Left ventricle myocardium inferior (tissue), 1 donor: Measurements from ENCODE around the gene CFC1. TPM values are rescaled to one million over a fixed set of nuclear protein-coding genes. Genes with fewer than 3 reads are reported as not detected.
"Not testable (repeated sequence)": the region's sequence is repeated elsewhere in the genome, so short reads cannot be mapped to it uniquely, and the experiment has no call there.

Experiments used
- DNase-seq: peaks from one replicate; pipeline ENCODE4 v3.0.0-alpha.2; 2020
- H3K27ac ChIP-seq: fragments of 200-600 bp; replicated peaks from 2 replicates; pipeline ENCODE4 v1.8.0; 2021
- H3K27me3 ChIP-seq: fragments of 200-600 bp; 2 replicates; pipeline ENCODE4 v1.8.0; 2021; ENCODE audit warnings: low read depth
- H3K36me3 ChIP-seq: fragments of 200-600 bp; 2 replicates; pipeline ENCODE4 v1.8.0; 2021
- H3K4me1 ChIP-seq: fragments of 200-600 bp; 2 replicates; pipeline ENCODE4 v1.8.0; 2021
- H3K4me3 ChIP-seq: fragments of 200-600 bp; 2 replicates; pipeline ENCODE4 v1.8.0; 2021; ENCODE audit warnings: mild to moderate bottlenecking, moderate library complexity
- H3K9me3 ChIP-seq: fragments of 200-600 bp; replicated peaks from 2 replicates; pipeline ENCODE4 v1.8.0; 2021
- intact Hi-C: fragments of 100-400 bp; cut with micrococcal nuclease; formaldehyde crosslinking; loops from one replicate; pipeline ENCODE4 v1.11.0; 2022
- long read RNA-seq: library from polyadenylated mRNA; unstranded; transcript quantifications from one replicate; pipeline ENCODE4 v2.0.0, GENCODE V29; 2021
- total RNA-seq: library from RNA; stranded (reverse); fragmentation: NEBNext Ultra II Directional; extraction: Animal tissue kit (Norgen Biotek cat#: 25700); gene quantifications from one replicate; pipeline ENCODE4 v1.2.1, GENCODE V29; 2021
- donor health status: DM: no; HTN: yes; CAD: no; lungs with severe emphysema.

CFC1 gene
- not detected for total RNA-seq
- long read RNA-seq, result 0 reads

- H3K27ac ChIP-seq, H3K36me3 ChIP-seq, H3K27me3 ChIP-seq, intact Hi-C loops, H3K9me3 ChIP-seq, H3K4me1 ChIP-seq, H3K4me3 ChIP-seq, DNase-seq: not testable (repeated sequence)
Observed at GRCh38 chr2:130599393-130599792, at the start of gene CFC1. TSS of gene CFC1 (minus strand) at chr2:130599575. CDS start at chr2:130599287, 288 bp downstream.

GRCh38 chr2:130641688-130642087 lies 42.3 kb upstream of the CFC1 start:
- H3K4me3 ChIP-seq, DNase-seq, H3K27ac ChIP-seq, H3K4me1 ChIP-seq, H3K27me3 ChIP-seq, H3K36me3 ChIP-seq, intact Hi-C loops, H3K9me3 ChIP-seq: not testable (repeated sequence)

- intact Hi-C loops, H3K27ac ChIP-seq, H3K9me3 ChIP-seq, H3K27me3 ChIP-seq, H3K4me3 ChIP-seq, DNase-seq, H3K4me1 ChIP-seq, H3K36me3 ChIP-seq: not testable (repeated sequence)
Observed at GRCh38 chr2:130638973-130639372, 39.6 kb upstream of the CFC1 start.

- H3K4me3 ChIP-seq, H3K36me3 ChIP-seq, H3K27me3 ChIP-seq, intact Hi-C loops, H3K4me1 ChIP-seq, DNase-seq, H3K27ac ChIP-seq, H3K9me3 ChIP-seq: not testable (repeated sequence)
Observed at GRCh38 chr2:130628784-130629475, 29.6 kb upstream of the CFC1 start.

- H3K36me3 ChIP-seq, H3K27me3 ChIP-seq, H3K9me3 ChIP-seq, H3K4me3 ChIP-seq, H3K27ac ChIP-seq, intact Hi-C loops, DNase-seq, H3K4me1 ChIP-seq: not testable (repeated sequence)
Observed at GRCh38 chr2:130611140-130611539, 11.8 kb upstream of the CFC1 start, which contains the start of gene POTEJ. TSS of gene POTEJ (plus strand) at chr2:130611440. CDS start at chr2:130611533, 93 bp downstream.

GRCh38 chr2:130610486-130610885 lies 11.1 kb upstream of the CFC1 start:
- H3K27ac ChIP-seq, intact Hi-C loops, H3K36me3 ChIP-seq, H3K27me3 ChIP-seq, DNase-seq, H3K4me3 ChIP-seq, H3K9me3 ChIP-seq, H3K4me1 ChIP-seq: not testable (repeated sequence)

GRCh38 chr2:130609002-130609920 lies 9.9 kb upstream of the CFC1 start:
- H3K4me1 ChIP-seq, intact Hi-C loops, H3K36me3 ChIP-seq, H3K4me3 ChIP-seq, H3K27ac ChIP-seq, H3K27me3 ChIP-seq, H3K9me3 ChIP-seq, DNase-seq: not testable (repeated sequence)

GRCh38 chr2:130608276-130609001 lies 9.1 kb upstream of the CFC1 start:
- H3K4me3 ChIP-seq, DNase-seq, H3K4me1 ChIP-seq, H3K36me3 ChIP-seq, intact Hi-C loops, H3K27ac ChIP-seq, H3K27me3 ChIP-seq, H3K9me3 ChIP-seq: not testable (repeated sequence)

GRCh38 chr2:130601648-130602302 lies 2.4 kb upstream of the CFC1 start:
- H3K36me3 ChIP-seq, H3K9me3 ChIP-seq, H3K4me3 ChIP-seq, DNase-seq, H3K27me3 ChIP-seq, H3K27ac ChIP-seq, intact Hi-C loops, H3K4me1 ChIP-seq: not testable (repeated sequence)

- DNase-seq, intact Hi-C loops: not testable (repeated sequence)
Observed at GRCh38 chr2:130599926-130600325, 551 bp upstream of the CFC1 start.

GRCh38 chr2:130598463-130598862 lies 912 bp downstream of the CFC1 start:
- DNase-seq, intact Hi-C loops: not testable (repeated sequence)

More at GRCh38 chr2:130599926-130600325, 551 bp upstream of the CFC1 start:
- not testable (repeated sequence) for H3K27ac ChIP-seq, H3K4me1 ChIP-seq, H3K36me3 ChIP-seq, H3K4me3 ChIP-seq, H3K27me3 ChIP-seq, H3K9me3 ChIP-seq

GRCh38 chr2:130597994-130598393 lies 1.4 kb downstream of the CFC1 start:
- H3K9me3 ChIP-seq, H3K4me1 ChIP-seq, intact Hi-C loops, H3K4me3 ChIP-seq, DNase-seq, H3K27ac ChIP-seq, H3K36me3 ChIP-seq: not testable (repeated sequence)
- peaks cover 11% of the 10 kb centered on the region for H3K27me3 ChIP-seq

More at GRCh38 chr2:130598463-130598862, 912 bp downstream of the CFC1 start:
- not testable (repeated sequence) for H3K27ac ChIP-seq, H3K4me3 ChIP-seq, H3K9me3 ChIP-seq, H3K27me3 ChIP-seq, H3K36me3 ChIP-seq, H3K4me1 ChIP-seq

- H3K9me3 ChIP-seq, H3K4me3 ChIP-seq, DNase-seq, intact Hi-C loops, H3K4me1 ChIP-seq, H3K36me3 ChIP-seq, H3K27ac ChIP-seq: not testable (repeated sequence)
- peaks cover 13% of the 10 kb centered on the region for H3K27me3 ChIP-seq
Observed at GRCh38 chr2:130596757-130597156, 2.6 kb downstream of the CFC1 start.
